ENCODE data around the gene MANBA.

The MANBA gene

GRCh38 chr4:102751941-102752340 lies 8.8 kb downstream of the MANBA start:
- TF ChIP-seq CTCF (IDR thresholded peaks at IDR 0.05) = no peak

GRCh38 chr4:102736636-102737549 lies 23.9 kb downstream of the MANBA start:
- TF ChIP-seq CTCF (IDR thresholded peaks at IDR 0.05) = no peak

- TF ChIP-seq CTCF (IDR thresholded peaks at IDR 0.05) = no peak
These were observed 25.2 kb downstream of the MANBA start for GRCh38 chr4:102735582-102735981.

- TF ChIP-seq CTCF (IDR thresholded peaks at IDR 0.05) = no peak
These were observed 26.0 kb downstream of the MANBA start for GRCh38 chr4:102734591-102735385.

- TF ChIP-seq CTCF (IDR thresholded peaks at IDR 0.05) = no peak
These were observed 26.7 kb downstream of the MANBA start for GRCh38 chr4:102734116-102734515.

- TF ChIP-seq CTCF (IDR thresholded peaks at IDR 0.05) = no peak
These were observed 27.7 kb downstream of the MANBA start for GRCh38 chr4:102733084-102733483.

GRCh38 chr4:102732678-102733077 lies 28.1 kb downstream of the MANBA start:
- no peak for TF ChIP-seq CTCF (IDR thresholded peaks at IDR 0.05)

All from LNCAP (cell line).